Immature natural killer cell (primary cell): ENCODE measurements around the gene CYB5R2. TPM values are rescaled to one million over a fixed set of nuclear protein-coding genes. Genes with fewer than 3 reads are reported as not detected.

Experiments
- polyA plus RNA-seq, 3 donors: library from polyadenylated mRNA; unstranded; fragments of 300-500 nt; fragmentation: Illumina TruSeq; gene quantifications; one replicate each; pipeline ENCODE4 v1.2.3, GENCODE V29; 2021

The CYB5R2 gene
- polyA plus RNA-seq, 3 donors from 2014 or later = 0.37 TPM; not detected in 2

Other genes with a start within 250 kb of the CYB5R2 start
- under 1 TPM in 2 of 3 donors, not detected in 1; 0.13 to 0.18 TPM for gene OLFML1, start 188.0 kb downstream of the CYB5R2 start, polyA plus RNA-seq
- gene PPFIBP2, start 159.5 kb downstream of the CYB5R2 start, polyA plus RNA-seq = 1 to 10 TPM in 2 of 3 donors, under 1 TPM in 1; 0.52 to 5.3 (median 1.9) TPM
- not detected for gene OVCH2, start 33.0 kb upstream of the CYB5R2 start, polyA plus RNA-seq
- gene OR5P2, start 123.4 kb upstream of the CYB5R2 start, polyA plus RNA-seq = not detected
- gene OR5P3, start 157.3 kb upstream of the CYB5R2 start, polyA plus RNA-seq = not detected